ENCODE measurements around the gene PSAT1.

The PSAT1 gene

DNA sequence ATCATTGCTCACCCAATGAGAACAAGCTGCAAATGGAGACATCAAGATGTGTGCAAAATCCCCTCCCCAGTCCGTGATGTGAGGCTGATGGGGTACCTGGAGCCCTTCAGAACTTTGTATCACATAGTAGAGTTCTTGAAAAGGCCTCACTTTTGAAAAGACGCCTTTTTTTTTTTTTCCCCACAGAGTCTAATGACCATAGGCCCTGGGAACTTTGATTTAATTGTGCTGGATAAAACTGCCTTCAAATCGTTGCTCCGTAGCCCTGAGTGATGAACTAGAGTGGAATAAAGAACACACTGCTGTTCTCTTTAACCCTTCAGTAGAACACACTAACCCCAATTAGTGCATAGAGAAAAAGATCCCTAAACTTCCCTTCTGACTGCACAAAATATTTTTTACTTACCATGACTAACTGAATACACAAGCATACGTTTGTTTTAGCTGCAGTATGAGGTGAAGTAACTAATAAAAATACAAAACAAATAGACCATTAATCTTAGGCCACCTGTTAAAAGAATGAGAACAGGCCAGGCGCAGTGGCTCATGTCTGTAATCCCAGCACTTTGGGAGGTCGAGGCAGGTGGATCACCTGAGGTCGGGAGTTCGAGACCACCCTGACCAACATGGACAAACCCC, 15.1 kb downstream of the PSAT1 start:
- H3K4me3 ChIP-seq (ENCODE audit: low read length): no peak overlapping the region
- H4K20me1 ChIP-seq (ENCODE audit: insufficient read depth, low read length): 0 out of 2 replicates have a peak, but pooled peaks cover 4% of the 10 kb centered on the region
- H3K36me3 ChIP-seq (replicated peaks; ENCODE audit: low read depth, low read length): peaks cover 49% of the 10 kb centered on the region
- no peaks in the 10 kb centered on the region for H3K27me3 ChIP-seq (ENCODE audit: low read depth, low read length)
- H3K79me2 ChIP-seq (ENCODE audit: low read length): no peaks in the 10 kb centered on the region
- TF ChIP-seq, protein P1, sequence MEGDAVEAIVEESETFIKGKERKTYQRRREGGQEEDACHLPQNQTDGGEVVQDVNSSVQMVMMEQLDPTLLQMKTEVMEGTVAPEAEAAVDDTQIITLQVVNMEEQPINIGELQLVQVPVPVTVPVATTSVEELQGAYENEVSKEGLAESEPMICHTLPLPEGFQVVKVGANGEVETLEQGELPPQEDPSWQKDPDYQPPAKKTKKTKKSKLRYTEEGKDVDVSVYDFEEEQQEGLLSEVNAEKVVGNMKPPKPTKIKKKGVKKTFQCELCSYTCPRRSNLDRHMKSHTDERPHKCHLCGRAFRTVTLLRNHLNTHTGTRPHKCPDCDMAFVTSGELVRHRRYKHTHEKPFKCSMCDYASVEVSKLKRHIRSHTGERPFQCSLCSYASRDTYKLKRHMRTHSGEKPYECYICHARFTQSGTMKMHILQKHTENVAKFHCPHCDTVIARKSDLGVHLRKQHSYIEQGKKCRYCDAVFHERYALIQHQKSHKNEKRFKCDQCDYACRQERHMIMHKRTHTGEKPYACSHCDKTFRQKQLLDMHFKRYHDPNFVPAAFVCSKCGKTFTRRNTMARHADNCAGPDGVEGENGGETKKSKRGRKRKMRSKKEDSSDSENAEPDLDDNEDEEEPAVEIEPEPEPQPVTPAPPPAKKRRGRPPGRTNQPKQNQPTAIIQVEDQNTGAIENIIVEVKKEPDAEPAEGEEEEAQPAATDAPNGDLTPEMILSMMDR (IDR thresholded peaks at IDR 0.05; ENCODE audit: low read depth, low read length): no peak
- TF ChIP-seq EZH2phosphoT487 (IDR thresholded peaks at IDR 0.05; ENCODE audit: low read depth): no peak
- no peak overlapping the region for H3K27ac ChIP-seq (ENCODE audit: low read length)
- no peaks in the 10 kb centered on the region for H3K4me1 ChIP-seq (ENCODE audit: low read length)
- H3K4me2 ChIP-seq (ENCODE audit: low read length): no peak overlapping the region
- H3K9me3 ChIP-seq (ENCODE audit: insufficient read depth, low read length): no peaks in the 10 kb centered on the region
- H2AFZ ChIP-seq (ENCODE audit: low read depth, low read length): no peak overlapping the region
- no peak overlapping the region for H3K9ac ChIP-seq (ENCODE audit: low read length)

DNA sequence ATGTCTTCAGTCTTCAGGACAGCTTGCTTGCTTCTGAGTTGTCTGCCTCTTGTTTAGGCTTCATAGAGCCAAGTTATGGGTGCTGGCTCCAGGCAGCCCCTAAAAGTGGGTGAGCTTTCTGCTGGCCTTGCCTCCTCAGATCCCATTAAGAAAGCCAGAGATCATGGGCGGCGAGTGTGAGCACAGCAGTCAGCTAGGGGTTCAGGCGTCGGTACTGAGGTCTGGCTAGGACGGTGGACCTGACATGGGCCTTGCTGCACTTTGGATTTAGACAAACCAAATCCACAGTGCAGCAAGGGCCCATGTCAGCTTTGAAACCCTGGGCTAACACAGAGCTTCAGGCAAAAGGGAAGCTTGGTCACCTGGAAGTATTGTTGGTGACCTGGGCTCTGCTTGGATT, 17.6 kb downstream of the PSAT1 start:
- H3K27me3 ChIP-seq (ENCODE audit: low read depth, low read length): no peaks in the 10 kb centered on the region
- no peak overlapping the region for H3K4me3 ChIP-seq (ENCODE audit: low read length)
- H3K9me3 ChIP-seq (ENCODE audit: insufficient read depth, low read length): no peaks in the 10 kb centered on the region
- H2AFZ ChIP-seq (ENCODE audit: low read depth, low read length): no peak overlapping the region
- H3K4me2 ChIP-seq (ENCODE audit: low read length): no peak overlapping the region
- H3K9ac ChIP-seq (ENCODE audit: low read length): no peak overlapping the region
- no peaks in the 10 kb centered on the region for H3K4me1 ChIP-seq (ENCODE audit: low read length)
- H3K27ac ChIP-seq (ENCODE audit: low read length): no peak overlapping the region
- TF ChIP-seq, protein P1 (IDR thresholded peaks at IDR 0.05; ENCODE audit: low read depth, low read length): no peak
- no peak for TF ChIP-seq EZH2phosphoT487 (IDR thresholded peaks at IDR 0.05; ENCODE audit: low read depth)
- H3K36me3 ChIP-seq (replicated peaks; ENCODE audit: low read depth, low read length): peaks cover 60% of the 10 kb centered on the region
- 0 out of 2 replicates have a peak, but pooled peaks cover 6% of the 10 kb centered on the region for H4K20me1 ChIP-seq (ENCODE audit: insufficient read depth, low read length)
- no peaks in the 10 kb centered on the region for H3K79me2 ChIP-seq (ENCODE audit: low read length)

DNA sequence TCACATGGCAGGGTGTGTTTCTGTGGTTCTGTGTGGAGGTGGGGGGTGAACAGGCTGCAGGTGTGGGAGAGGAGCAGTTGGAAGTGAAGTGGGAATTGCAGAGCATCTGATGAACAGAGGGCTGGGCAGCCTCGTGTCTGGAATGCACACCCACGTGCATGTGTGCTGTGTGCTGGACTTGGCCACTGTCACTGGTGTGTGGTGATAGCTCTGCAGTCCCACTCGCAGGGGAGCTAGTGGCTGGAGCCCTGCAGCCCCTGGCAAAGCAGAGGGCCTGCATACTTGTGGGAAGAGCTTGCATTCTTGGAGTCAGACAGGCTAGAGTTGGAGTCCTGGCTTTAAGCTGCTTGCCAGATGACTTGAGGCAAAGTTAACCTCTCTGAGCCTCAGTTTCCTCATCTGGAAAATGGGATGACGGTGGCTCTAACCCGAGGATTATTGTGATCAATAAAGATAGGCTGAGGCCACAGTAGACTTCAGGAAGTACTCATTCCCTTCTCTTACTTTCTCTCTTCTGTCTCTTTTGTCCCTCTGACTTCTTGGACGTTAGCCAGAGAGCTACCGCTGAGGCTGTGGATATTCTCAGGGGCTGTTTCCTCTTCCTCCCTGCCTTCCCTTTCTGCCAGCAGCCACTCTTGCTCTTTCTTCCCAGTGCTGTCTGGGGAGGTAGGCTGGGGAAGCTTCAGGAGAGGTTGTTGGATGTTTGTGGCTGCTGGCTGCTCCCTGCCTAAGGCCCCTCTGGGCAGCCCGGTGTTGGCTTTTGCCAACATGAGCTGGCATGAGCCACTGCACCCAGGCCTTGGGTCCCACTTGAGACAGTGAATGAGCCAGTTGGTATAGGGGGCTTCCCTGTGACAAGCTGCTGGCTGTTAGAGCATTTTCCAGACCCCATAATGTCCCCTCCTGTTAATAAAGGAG, 18.3 kb downstream of the PSAT1 start:
- Histone ChIP-seq H3K27me3 (ENCODE audit: low read depth, low read length) (no peaks in the 10 kb centered on the region), H2AFZ (ENCODE audit: low read depth, low read length) (no peak overlapping the region), H3K79me2 (ENCODE audit: low read length) (no peaks in the 10 kb centered on the region), H3K4me3 (ENCODE audit: low read length) (no peak overlapping the region), H3K9ac (ENCODE audit: low read length) (no peak overlapping the region), H3K9me3 (ENCODE audit: insufficient read depth, low read length) (no peaks in the 10 kb centered on the region), H3K36me3 (replicated peaks; ENCODE audit: low read depth, low read length) (peaks cover 63% of the 10 kb centered on the region), H3K4me2 (ENCODE audit: low read length) (no peak overlapping the region), H3K27ac (ENCODE audit: low read length) (no peak overlapping the region), H3K4me1 (ENCODE audit: low read length) (no peaks in the 10 kb centered on the region), H4K20me1 (ENCODE audit: insufficient read depth, low read length) (0 out of 2 replicates have a peak, but pooled peaks cover 6% of the 10 kb centered on the region)
- TF ChIP-seq, protein P1 (IDR thresholded peaks at IDR 0.05; ENCODE audit: low read depth, low read length): no peak
- no peak for TF ChIP-seq EZH2phosphoT487 (IDR thresholded peaks at IDR 0.05; ENCODE audit: low read depth)
